IMR-90 (cell line): ENCODE data around the gene TNPO2. TPM values are rescaled to one million over a fixed set of nuclear protein-coding genes. Genes with fewer than 3 reads are reported as not detected.
A peak's percentile ranks its signal among the peaks of the same experiment; 100 is the strongest.

Experiments
- ATAC-seq: fragments of 200-7000 bp; cut with Tn5 transposase; 2 replicates; pipeline ENCODE4 v1.9.1; 2020; ENCODE audit warnings: low read depth, mild to moderate bottlenecking, moderate library complexity
- BruUV-seq: library from RNA; stranded (reverse); fragments of 400-500 nt; replicated peaks from 2 replicates; lab custom pipeline; 2021; lab: Mats Ljungman, UMichigan
- CTCF ChIA-PET: fragments of 300-600 bp; formaldehyde crosslinking; extraction: SDS; loops from one replicate; lab custom pipeline; 2021; ENCODE audit warnings: antibody characterized with exemption; lab: Yijun Ruan, JAX
- POLR2A ChIA-PET: fragments of 300-600 bp; sonication (Branson Sonifier 250); formaldehyde crosslinking; loops from one replicate; lab custom pipeline; 2022; ENCODE audit warnings: antibody characterized with exemption; ENCODE audit not compliant: unreplicated experiment; lab: Charles Lee
- DNase-seq: peaks from one replicate; pipeline ENCODE4 v3.0.0; 2013
- H2AFZ ChIP-seq: replicated peaks from 2 replicates; pipeline ENCODE3; 2013; ENCODE audit warnings: low read length, mild to moderate bottlenecking; ENCODE audit not compliant: poor library complexity
- H2AK5ac ChIP-seq: 2 replicates; pipeline ENCODE4 v1.6.1; 2013; ENCODE audit warnings: low read depth, low read length, inconsistent platforms
- H2AK9ac ChIP-seq: replicated peaks from 2 replicates; pipeline ENCODE3; 2013; ENCODE audit warnings: mild to moderate bottlenecking, low read depth, low read length, moderate library complexity; ENCODE audit not compliant: poor library complexity
- H2BK120ac ChIP-seq: 2 replicates; pipeline ENCODE4 v1.6.1; 2013; ENCODE audit warnings: low read depth, low read length, inconsistent platforms
- H2BK15ac ChIP-seq: 3 replicates; pipeline ENCODE4 v1.6.1; 2013; ENCODE audit warnings: low read depth, low read length, inconsistent platforms
- H2BK20ac ChIP-seq: 2 replicates; pipeline ENCODE4 v1.6.1; 2013; ENCODE audit warnings: low read depth, mild to moderate bottlenecking, inconsistent platforms, low read length, moderate library complexity
- H2BK5ac ChIP-seq: 2 replicates; pipeline ENCODE4 v1.6.1; 2013; ENCODE audit warnings: mild to moderate bottlenecking, low read depth, low read length, inconsistent platforms; ENCODE audit not compliant: poor library complexity, severe bottlenecking
- H3K14ac ChIP-seq: replicated peaks from 2 replicates; pipeline ENCODE4 v1.6.1; 2013; ENCODE audit warnings: low read depth, low read length, inconsistent platforms
- H3K18ac ChIP-seq: 2 replicates; pipeline ENCODE4 v1.6.1; 2013; ENCODE audit warnings: low read depth, low read length, control low read depth
- H3K23ac ChIP-seq: 2 replicates; pipeline ENCODE4 v1.6.1; 2013; ENCODE audit warnings: low read depth, low read length, inconsistent platforms
- H3K27ac ChIP-seq: 2 replicates; pipeline ENCODE4 v1.5.1; 2013; ENCODE audit warnings: mild to moderate bottlenecking, control low read depth, low read length; ENCODE audit not compliant: insufficient read depth
- H3K27me3 ChIP-seq: 2 replicates; pipeline ENCODE4 v1.6.1; 2013; ENCODE audit warnings: low read length; ENCODE audit not compliant: control insufficient read depth, insufficient read depth
- H3K36me3 ChIP-seq: 2 replicates; pipeline ENCODE4 v1.6.1; 2013; ENCODE audit warnings: low read length, mixed read lengths; ENCODE audit not compliant: control insufficient read depth, insufficient read depth
- H3K4ac ChIP-seq: 2 replicates; pipeline ENCODE4 v1.6.1; 2013; ENCODE audit warnings: low read depth, low read length, inconsistent platforms
- H3K4me1 ChIP-seq: 2 replicates; pipeline ENCODE4 v1.6.1; 2013; ENCODE audit warnings: low read length, mixed read lengths; ENCODE audit not compliant: control insufficient read depth, insufficient read depth
- H3K4me2 ChIP-seq: 2 replicates; pipeline ENCODE4 v1.6.1; 2013; ENCODE audit warnings: low read depth, mild to moderate bottlenecking, control low read depth, low read length, moderate library complexity
- H3K4me3 ChIP-seq: 2 replicates; pipeline ENCODE4 v1.5.1; 2013; ENCODE audit warnings: low read depth, mild to moderate bottlenecking, control low read depth, low read length, moderate library complexity; ENCODE audit not compliant: insufficient read depth
- H3K56ac ChIP-seq: 2 replicates; pipeline ENCODE4 v1.6.1; 2013; ENCODE audit warnings: low read length, inconsistent platforms; ENCODE audit not compliant: insufficient read depth; ENCODE audit errors: extremely low read depth
- H3K79me1 ChIP-seq, 2 experiments: 2 replicates each; pipeline ENCODE4 v1.6.1; 2013; ENCODE audit warnings: low read length in 2 of 2, inconsistent platforms in 1 of 2, low read depth in 1 of 2
- H3K9ac ChIP-seq: 2 replicates; pipeline ENCODE4 v1.6.1; 2013; ENCODE audit warnings: low read depth, low read length, control low read depth
- H3K9me1 ChIP-seq: 2 replicates; pipeline ENCODE4 v1.6.1; 2013; ENCODE audit warnings: low read length, inconsistent platforms; ENCODE audit not compliant: insufficient read depth
- H3K9me3 ChIP-seq: 2 replicates; pipeline ENCODE4 v1.6.1; 2013; ENCODE audit warnings: low read length; ENCODE audit not compliant: control insufficient read depth, insufficient read depth
- H4K20me1 ChIP-seq: 2 replicates; pipeline ENCODE4 v1.6.1; 2013; ENCODE audit warnings: low read length, inconsistent platforms; ENCODE audit not compliant: insufficient read depth
- H4K5ac ChIP-seq: 2 replicates; pipeline ENCODE4 v1.6.1; 2013; ENCODE audit warnings: mild to moderate bottlenecking, low read depth, low read length, control low read depth
- H4K8ac ChIP-seq, 2 experiments: 2 replicates each; pipeline ENCODE4 v1.6.1; 2013; ENCODE audit warnings: low read depth in 2 of 2, low read length in 2 of 2, control low read depth in 1 of 2, inconsistent platforms in 1 of 2
- H4K91ac ChIP-seq: 2 replicates; pipeline ENCODE4 v1.6.1; 2013; ENCODE audit warnings: low read depth, low read length, inconsistent platforms; ENCODE audit not compliant: insufficient read depth
- BHLHE40 ChIP-seq: fragments of 150-350 bp; IDR thresholded peaks from 2 replicates; pipeline ENCODE4 v1.6.1; 2016; ENCODE audit warnings: mild to moderate bottlenecking, low read depth, low read length
- CEBPB ChIP-seq: IDR thresholded peaks from 2 replicates; pipeline ENCODE4 v1.6.1; 2012; ENCODE audit warnings: low read depth, low read length, improper control_type of control experiment
- CHD1 ChIP-seq: IDR thresholded peaks from 2 replicates; pipeline ENCODE4 v1.6.1; 2012; ENCODE audit warnings: low read depth, low read length, improper control_type of control experiment
- ELK1 ChIP-seq: fragments of 150-350 bp; IDR thresholded peaks from 2 replicates; pipeline ENCODE4 v1.6.1; 2016; ENCODE audit warnings: low read depth, mild to moderate bottlenecking, low read length, moderate library complexity, borderline replicate concordance
- FOS ChIP-seq: fragments of 150-350 bp; IDR thresholded peaks from 2 replicates; pipeline ENCODE4 v1.6.1; 2016; ENCODE audit warnings: low read depth, low read length
- MAFK ChIP-seq: IDR thresholded peaks from 2 replicates; pipeline ENCODE4 v1.6.1; 2012; ENCODE audit warnings: low read depth, low read length, improper control_type of control experiment
- MAZ ChIP-seq: IDR thresholded peaks from 2 replicates; pipeline ENCODE4 v1.6.1; 2012; ENCODE audit warnings: low read depth, mild to moderate bottlenecking, low read length, improper control_type of control experiment, moderate library complexity, borderline replicate concordance
- MXI1 ChIP-seq: IDR thresholded peaks from 2 replicates; pipeline ENCODE4 v1.6.1; 2012; ENCODE audit warnings: low read depth, mild to moderate bottlenecking, low read length, moderate library complexity, borderline replicate concordance
- NFE2L2 ChIP-seq: fragments of 150-350 bp; IDR thresholded peaks from 2 replicates; pipeline ENCODE4 v1.6.1; 2016; ENCODE audit warnings: low read depth, mild to moderate bottlenecking, low read length
- POLR2A ChIP-seq: IDR thresholded peaks from 2 replicates; pipeline ENCODE4 v1.6.1; 2012; ENCODE audit warnings: mild to moderate bottlenecking, low read depth, low read length
- RAD21 ChIP-seq: IDR thresholded peaks from 2 replicates; pipeline ENCODE4 v1.6.1; 2012; ENCODE audit warnings: low read length, improper control_type of control experiment
- RCOR1 ChIP-seq: IDR thresholded peaks from 2 replicates; pipeline ENCODE4 v1.6.1; 2012; ENCODE audit warnings: mild to moderate bottlenecking, low read length, improper control_type of control experiment; ENCODE audit not compliant: insufficient replicate concordance
- RFX5 ChIP-seq: IDR thresholded peaks from 2 replicates; pipeline ENCODE4 v1.8.0; 2012; ENCODE audit warnings: low read depth, mild to moderate bottlenecking, low read length, moderate library complexity
- SMC3 ChIP-seq: fragments of 150-350 bp; IDR thresholded peaks from 2 replicates; pipeline ENCODE4 v1.6.1; 2016; ENCODE audit warnings: low read depth, mild to moderate bottlenecking, antibody characterized with exemption, low read length, moderate library complexity
- USF2 ChIP-seq: fragments of 150-350 bp; IDR thresholded peaks from 2 replicates; pipeline ENCODE4 v1.6.1; 2017; ENCODE audit warnings: mild to moderate bottlenecking, antibody characterized with exemption, low read length, low read depth
- WGBS, 2 experiments: methylation state at CpG; one replicate each; pipeline versions ENCODE4 v1.1.5 to v1.1.7; 2013; ENCODE audit warnings: missing lambda C conversion rate in 2 of 2; ENCODE audit not compliant: insufficient read length in 1 of 2; ENCODE audit errors: extremely low coverage in 2 of 2; 5-methylcytosine and 5-hydroxymethylcytosine counted together
- dilution Hi-C: fragments of 300-500 bp; cut with HindIII; formaldehyde crosslinking; loops from one replicate; pipeline ENCODE4 v1.14.3; 2018; ENCODE audit warnings: low sequenced_read_pairs; ENCODE audit not compliant: unreplicated experiment
- in situ Hi-C: fragments of 300-500 bp; cut with MboI; formaldehyde crosslinking; loops from 3 replicates; pipeline ENCODE4 v1.14.3; 2019; ENCODE audit warnings: low sequenced_read_pairs, inconsistent platforms, mixed read lengths
- intact Hi-C: fragments of 100-400 bp; cut with micrococcal nuclease; formaldehyde crosslinking; loops from 2 replicates; pipeline ENCODE4 v1.10.0; 2022
- polyA plus RNA-seq, 3 experiments: library from polyadenylated mRNA; depleted of rRNA; stranded (reverse); fragments of >200 nt; gene quantifications; 2 replicates each; pipeline ENCODE4 v1.2.3, GENCODE V29; 2012; ENCODE audit warnings: low replicate concordance in 1 of 3
- total RNA-seq: library from RNA; depleted of rRNA; stranded (reverse); fragments of >200 nt; gene quantifications from 2 replicates; pipeline ENCODE4 v1.2.3, GENCODE V29; 2012
- TF ChIP-seq, protein P1 (sequence below): conservative IDR thresholded peaks from 2 replicates; pipeline ENCODE4 v1.5.1; 2012; ENCODE audit warnings: mild to moderate bottlenecking, low read depth, low read length, improper control_type of control experiment

TNPO2 gene
- total and polyA plus RNA-seq, 2 of the 4 experiments (the other 2 are of a cell fraction): 36.0 to 77.2 TPM

GRCh38 chr19:12703046-12703445, 20.7 kb downstream of the TNPO2 start:
- no peak for TF ChIP-seq MAZ
- TF ChIP-seq USF2: no peak
- no peak for TF ChIP-seq BHLHE40
- no peak for TF ChIP-seq RFX5
- TF ChIP-seq MXI1: no peak
- no peak for TF ChIP-seq POLR2A
- no peak for TF ChIP-seq SMC3
- TF ChIP-seq MAFK: no peak
- no peak for TF ChIP-seq RCOR1
- TF ChIP-seq RAD21: no peak
- TF ChIP-seq NFE2L2: no peak
- no peak for TF ChIP-seq CHD1
- TF ChIP-seq, protein P1, sequence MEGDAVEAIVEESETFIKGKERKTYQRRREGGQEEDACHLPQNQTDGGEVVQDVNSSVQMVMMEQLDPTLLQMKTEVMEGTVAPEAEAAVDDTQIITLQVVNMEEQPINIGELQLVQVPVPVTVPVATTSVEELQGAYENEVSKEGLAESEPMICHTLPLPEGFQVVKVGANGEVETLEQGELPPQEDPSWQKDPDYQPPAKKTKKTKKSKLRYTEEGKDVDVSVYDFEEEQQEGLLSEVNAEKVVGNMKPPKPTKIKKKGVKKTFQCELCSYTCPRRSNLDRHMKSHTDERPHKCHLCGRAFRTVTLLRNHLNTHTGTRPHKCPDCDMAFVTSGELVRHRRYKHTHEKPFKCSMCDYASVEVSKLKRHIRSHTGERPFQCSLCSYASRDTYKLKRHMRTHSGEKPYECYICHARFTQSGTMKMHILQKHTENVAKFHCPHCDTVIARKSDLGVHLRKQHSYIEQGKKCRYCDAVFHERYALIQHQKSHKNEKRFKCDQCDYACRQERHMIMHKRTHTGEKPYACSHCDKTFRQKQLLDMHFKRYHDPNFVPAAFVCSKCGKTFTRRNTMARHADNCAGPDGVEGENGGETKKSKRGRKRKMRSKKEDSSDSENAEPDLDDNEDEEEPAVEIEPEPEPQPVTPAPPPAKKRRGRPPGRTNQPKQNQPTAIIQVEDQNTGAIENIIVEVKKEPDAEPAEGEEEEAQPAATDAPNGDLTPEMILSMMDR: no peak
- TF ChIP-seq ELK1: no peak
- no peak for TF ChIP-seq FOS
- TF ChIP-seq CEBPB: no peak
- POLR2A ChIA-PET: no interaction called here
- H4K8ac ChIP-seq: no peak overlapping the region
- peaks cover 5 to 18% of the 10 kb centered on the region in 2 experiments for H3K79me1 ChIP-seq
- dilution Hi-C loops: no loop called here
- H3K27ac ChIP-seq: no peak overlapping the region
- peaks cover 14% of the 10 kb centered on the region for H4K20me1 ChIP-seq
- no peak overlapping the region for H2AFZ ChIP-seq
- DNase-seq: peak; percentile 43
- H3K9me1 ChIP-seq: no peaks in the 10 kb centered on the region
- no TSS peak for BruUV-seq
- H2BK15ac ChIP-seq: no peak overlapping the region
- no peak overlapping the region for H2AK5ac ChIP-seq
- H3K4me3 ChIP-seq: no peak overlapping the region
- no peaks in the 10 kb centered on the region for H3K9me3 ChIP-seq
- no peak overlapping the region for H3K56ac ChIP-seq
- CTCF ChIA-PET: no interaction called here
- no peak overlapping the region for H2BK20ac ChIP-seq
- no peak overlapping the region for H2AK9ac ChIP-seq
- no peak overlapping the region for H3K4ac ChIP-seq
- H2BK120ac ChIP-seq: no peak overlapping the region
- in situ Hi-C loops: no loop called here
- WGBS, 2 experiments: 73% methylated on average over 5 of the region's 9 CpGs; no CpG with 5 or more reads in 1 of the 2 experiments
- H3K9ac ChIP-seq: no peak overlapping the region
- H4K91ac ChIP-seq: no peak overlapping the region
- ATAC-seq: peak; percentile 79
- no peaks in the 10 kb centered on the region for H3K4me1 ChIP-seq
- H3K23ac ChIP-seq: no peak overlapping the region
- H4K5ac ChIP-seq: no peak overlapping the region
- no peaks in the 10 kb centered on the region for H3K27me3 ChIP-seq
- peaks cover 75% of the 10 kb centered on the region for H3K36me3 ChIP-seq
- H2BK5ac ChIP-seq: no peak overlapping the region
- intact Hi-C loops: no loop called here
- H3K14ac ChIP-seq: no peak overlapping the region
- H3K4me2 ChIP-seq: no peak overlapping the region
- H3K18ac ChIP-seq: no peak overlapping the region
